BE2C (cell line): ENCODE results near the gene PPFIA1.
"Not testable (repeated sequence)": the region's sequence is repeated elsewhere in the genome, so short reads cannot be mapped to it uniquely, and the experiment has no call there.

Source experiments
- DNase-seq: peaks from one replicate; pipeline ENCODE4 v3.0.0-alpha.2; 2020
- H3K27me3 ChIP-seq: fragments of 250-450 bp; sonication (Bioruptor Pico); 2 replicates; pipeline ENCODE4 v1.5.1; 2020; ENCODE audit warnings: mild to moderate bottlenecking
- H3K36me3 ChIP-seq: fragments of 250-450 bp; sonication (Bioruptor Pico); 2 replicates; pipeline ENCODE4 v1.5.1; 2020; ENCODE audit warnings: mild to moderate bottlenecking
- H3K4me1 ChIP-seq: fragments of 250-450 bp; sonication (Bioruptor Pico); 2 replicates; pipeline ENCODE4 v1.5.1; 2020
- H3K4me3 ChIP-seq: 2 replicates; pipeline ENCODE4 v1.5.1; 2011; ENCODE audit warnings: low read depth, low read length
- H3K9me3 ChIP-seq: fragments of 250-450 bp; sonication (Bioruptor Pico); 2 replicates; pipeline ENCODE4 v1.5.1; 2020
- TF ChIP-seq, protein P1 (sequence below): IDR thresholded peaks from 2 replicates; pipeline ENCODE4 v1.5.1; 2012; ENCODE audit warnings: mild to moderate bottlenecking, low read depth, low read length

PPFIA1 gene

DNA sequence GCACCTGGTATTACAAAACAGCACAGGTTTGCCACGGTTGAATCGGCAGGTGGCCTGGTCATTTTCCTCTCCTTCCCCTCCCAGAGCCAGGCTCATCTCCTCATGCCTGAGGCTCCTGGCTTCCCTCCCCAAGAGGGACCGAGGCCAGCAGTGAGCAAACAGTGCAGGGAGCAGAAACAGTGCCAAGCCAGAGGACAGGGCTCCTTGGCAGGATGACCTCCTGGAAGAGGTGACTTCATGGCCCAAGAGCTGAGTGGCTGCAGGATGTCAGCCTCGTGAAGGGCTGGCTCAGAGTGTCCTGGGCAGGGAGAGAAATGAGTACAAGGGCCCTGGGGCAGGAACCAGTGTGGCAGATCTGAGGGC lies 22.8 kb upstream of the PPFIA1 start:
- H3K27me3 ChIP-seq: no peaks in the 10 kb centered on the region; the same call in 1 of the 2 replicates
- no peaks in the 10 kb centered on the region for H3K4me1 ChIP-seq
- H3K9me3 ChIP-seq: no peaks in the 10 kb centered on the region
- TF ChIP-seq, protein P1, sequence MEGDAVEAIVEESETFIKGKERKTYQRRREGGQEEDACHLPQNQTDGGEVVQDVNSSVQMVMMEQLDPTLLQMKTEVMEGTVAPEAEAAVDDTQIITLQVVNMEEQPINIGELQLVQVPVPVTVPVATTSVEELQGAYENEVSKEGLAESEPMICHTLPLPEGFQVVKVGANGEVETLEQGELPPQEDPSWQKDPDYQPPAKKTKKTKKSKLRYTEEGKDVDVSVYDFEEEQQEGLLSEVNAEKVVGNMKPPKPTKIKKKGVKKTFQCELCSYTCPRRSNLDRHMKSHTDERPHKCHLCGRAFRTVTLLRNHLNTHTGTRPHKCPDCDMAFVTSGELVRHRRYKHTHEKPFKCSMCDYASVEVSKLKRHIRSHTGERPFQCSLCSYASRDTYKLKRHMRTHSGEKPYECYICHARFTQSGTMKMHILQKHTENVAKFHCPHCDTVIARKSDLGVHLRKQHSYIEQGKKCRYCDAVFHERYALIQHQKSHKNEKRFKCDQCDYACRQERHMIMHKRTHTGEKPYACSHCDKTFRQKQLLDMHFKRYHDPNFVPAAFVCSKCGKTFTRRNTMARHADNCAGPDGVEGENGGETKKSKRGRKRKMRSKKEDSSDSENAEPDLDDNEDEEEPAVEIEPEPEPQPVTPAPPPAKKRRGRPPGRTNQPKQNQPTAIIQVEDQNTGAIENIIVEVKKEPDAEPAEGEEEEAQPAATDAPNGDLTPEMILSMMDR: no peak
- DNase-seq: no peak
- no peak overlapping the region for H3K4me3 ChIP-seq
- no peaks in the 10 kb centered on the region for H3K36me3 ChIP-seq

DNA sequence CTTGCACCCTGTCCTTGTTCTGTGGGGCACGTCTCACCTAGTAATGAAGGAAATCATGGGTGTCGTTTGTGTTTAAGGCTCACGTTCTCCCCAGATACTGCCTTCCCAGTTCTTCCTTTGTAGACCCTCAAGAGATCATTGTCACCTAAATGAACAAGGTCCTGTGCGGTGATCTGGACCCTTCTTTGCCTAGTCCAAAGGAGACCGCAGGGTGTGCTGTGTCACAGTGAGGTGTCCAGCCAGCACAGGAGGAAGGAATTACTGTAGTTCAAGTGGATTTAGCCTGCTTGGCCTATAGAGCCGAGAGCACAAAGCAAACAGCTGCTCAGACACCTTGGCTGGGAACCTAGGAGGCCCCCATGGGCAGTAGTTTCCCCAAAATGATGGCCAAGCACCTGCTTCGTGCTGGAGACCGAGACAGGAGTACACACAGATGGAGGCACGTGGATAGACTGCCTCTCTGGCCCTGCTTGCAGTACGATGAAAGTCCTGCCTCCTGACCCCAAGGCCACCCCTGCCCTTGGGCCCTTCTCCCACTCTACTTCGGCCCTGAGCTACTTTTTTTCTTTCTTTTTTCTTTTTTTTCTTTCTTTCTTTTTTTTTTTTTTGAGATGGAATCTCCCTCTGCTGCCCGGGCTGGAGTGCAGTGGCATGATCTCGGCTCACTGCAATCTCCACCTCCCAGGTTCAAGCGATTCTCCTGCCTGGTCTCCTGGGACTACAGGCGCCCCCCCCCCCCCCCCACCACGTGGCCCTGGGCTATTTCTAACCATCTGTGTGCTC lies 19.4 kb upstream of the PPFIA1 start:
- TF ChIP-seq, protein P1: no peak
- no peak for DNase-seq
- H3K36me3 ChIP-seq: no peaks in the 10 kb centered on the region
- peaks cover 3% of the 10 kb centered on the region for H3K4me1 ChIP-seq
- no peak overlapping the region for H3K4me3 ChIP-seq
- no peaks in the 10 kb centered on the region for H3K27me3 ChIP-seq
- no peaks in the 10 kb centered on the region for H3K9me3 ChIP-seq

DNA sequence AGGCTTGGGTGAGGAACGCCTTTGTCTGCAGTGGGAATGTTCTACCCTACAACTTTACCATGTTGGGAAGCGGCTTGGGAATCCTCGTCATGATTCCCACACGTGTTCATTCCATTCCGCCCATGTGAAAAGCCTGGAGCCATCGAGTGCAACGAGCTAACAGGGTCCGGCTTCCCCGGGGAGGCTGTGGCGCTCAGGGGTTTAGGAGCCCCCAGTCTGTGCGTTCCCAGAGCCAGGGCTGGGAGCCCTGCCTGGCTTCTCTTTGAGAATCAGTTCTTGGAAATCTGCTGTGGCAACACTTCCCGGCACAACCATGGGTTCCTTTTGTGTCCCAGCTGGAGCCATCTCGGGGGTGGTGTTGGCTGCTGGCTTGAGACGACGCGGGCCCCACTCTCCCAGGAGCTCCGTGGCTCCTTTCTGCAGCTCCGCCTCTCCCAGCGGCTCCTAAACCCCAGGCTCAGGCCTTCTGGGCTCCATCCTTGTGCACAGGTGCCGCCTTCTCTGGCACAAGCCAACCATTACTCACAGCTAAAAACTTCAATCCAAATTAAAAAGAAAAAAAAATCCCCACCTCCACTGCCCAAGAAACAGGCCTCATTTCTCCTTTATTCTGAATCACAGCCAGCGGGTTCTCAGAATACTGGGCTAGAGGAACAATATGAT lies 18.7 kb upstream of the PPFIA1 start:
- H3K4me3 ChIP-seq: no peak overlapping the region
- H3K9me3 ChIP-seq: no peaks in the 10 kb centered on the region
- no peaks in the 10 kb centered on the region for H3K36me3 ChIP-seq
- DNase-seq: no peak
- H3K27me3 ChIP-seq: no peaks in the 10 kb centered on the region
- H3K4me1 ChIP-seq: peaks cover 3% of the 10 kb centered on the region
- TF ChIP-seq, protein P1: no peak

DNA sequence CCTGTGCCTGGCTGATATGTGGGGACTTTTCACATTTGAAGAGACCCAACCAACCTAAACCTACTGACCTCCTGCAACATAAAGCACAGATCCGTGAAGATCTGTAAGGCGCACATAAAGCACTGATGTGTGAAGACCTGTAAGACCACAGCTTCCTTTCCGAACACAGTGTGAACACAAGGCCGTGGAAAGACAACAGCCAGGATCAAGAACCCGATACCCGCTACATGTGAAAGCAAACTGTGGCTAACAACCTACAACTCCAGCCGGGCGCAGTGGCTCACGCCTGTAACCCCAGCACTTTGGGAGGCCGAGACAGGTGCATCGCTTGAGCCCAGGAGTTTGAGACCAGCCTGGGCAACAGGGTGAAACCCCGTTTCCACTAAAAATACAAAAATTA lies 17.6 kb upstream of the PPFIA1 start:
- peaks cover 3% of the 10 kb centered on the region for H3K4me1 ChIP-seq
- DNase-seq: no peak
- H3K9me3 ChIP-seq: no peaks in the 10 kb centered on the region
- TF ChIP-seq, protein P1: no peak
- no peaks in the 10 kb centered on the region for H3K36me3 ChIP-seq
- no peaks in the 10 kb centered on the region for H3K27me3 ChIP-seq
- no peak overlapping the region for H3K4me3 ChIP-seq

DNA sequence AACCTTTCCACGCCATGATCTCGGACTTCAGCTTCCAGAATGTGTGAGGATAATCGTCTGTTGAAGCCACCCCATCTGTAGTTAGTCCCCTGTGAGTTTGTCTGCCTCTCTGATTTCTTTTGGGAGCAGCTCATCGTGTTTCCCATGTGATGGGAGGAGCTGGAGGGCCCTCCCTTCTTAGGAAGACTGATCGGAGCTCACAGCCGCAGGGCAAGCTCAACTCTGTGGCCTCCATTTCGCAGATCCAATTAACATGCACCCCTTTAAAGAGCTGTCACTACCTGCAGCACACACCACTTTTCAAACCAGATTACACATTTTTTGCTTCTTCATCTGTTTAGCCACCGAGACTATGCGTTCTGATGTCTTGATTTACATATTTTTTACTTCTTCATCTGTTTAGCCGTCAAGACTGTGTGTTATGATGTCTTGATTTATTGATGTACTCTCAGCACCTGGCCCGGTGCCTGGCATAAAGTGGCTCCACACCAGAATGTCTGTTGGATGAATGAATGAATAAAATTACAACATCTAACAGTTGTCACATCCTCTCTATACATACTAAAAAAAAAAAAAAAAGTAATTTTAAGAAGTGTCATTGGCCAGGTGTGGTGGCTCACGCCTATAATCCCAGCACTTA lies 14.9 kb upstream of the PPFIA1 start:
- H3K27me3 ChIP-seq: no peaks in the 10 kb centered on the region
- H3K9me3 ChIP-seq: no peaks in the 10 kb centered on the region
- TF ChIP-seq, protein P1: no peak
- H3K4me3 ChIP-seq: peak overlapping the region; percentile 2; the same call in 1 of the 2 replicates
- DNase-seq: peak; percentile 31
- H3K4me1 ChIP-seq: peaks cover 3% of the 10 kb centered on the region
- no peaks in the 10 kb centered on the region for H3K36me3 ChIP-seq

DNA sequence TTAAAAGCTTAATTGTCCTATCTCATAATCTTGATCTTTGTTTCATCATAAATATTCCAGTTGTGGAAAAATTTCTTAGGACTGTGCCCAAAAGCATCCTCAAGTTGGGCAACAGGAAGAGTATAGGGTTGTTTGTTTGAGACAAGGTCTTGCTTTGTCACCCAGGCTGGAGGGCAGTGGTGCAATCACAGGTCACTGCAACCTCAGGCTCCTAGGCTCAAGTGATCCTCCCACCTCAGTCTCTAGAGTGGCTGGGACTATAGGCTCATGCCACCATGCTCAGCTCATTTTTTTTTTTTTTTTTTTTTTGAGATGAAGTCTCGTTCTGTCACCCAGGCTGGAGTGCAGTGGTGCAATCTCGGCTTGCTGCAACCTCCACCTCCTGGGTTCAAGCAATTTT lies 11.4 kb upstream of the PPFIA1 start:
- not testable (repeated sequence) for H3K4me3 ChIP-seq, H3K9me3 ChIP-seq, H3K36me3 ChIP-seq, H3K4me1 ChIP-seq, H3K27me3 ChIP-seq, DNase-seq
